Measurements from ENCODE around the gene OGA. TPM values are rescaled to one million over a fixed set of nuclear protein-coding genes. Genes with fewer than 3 reads are reported as not detected.

The OGA gene
- total and polyA plus RNA-seq, 2 of the 8 experiments (the other 6 are each of a cell fraction or from before 2014, with no cell fraction given) = 31.2 to 107 TPM

Other genes starting within 250 kb of the OGA start
- 26.1 and 26.8 TPM in 2 replicates for gene POLL, start 230.2 kb downstream of the OGA start, total RNA-seq (2021; fragmentation: NEBNext Ultra II Directional; extraction: Animal tissue kit (Norgen Biotek cat#: 25700))
- gene POLL, start 230.2 kb downstream of the OGA start, polyA plus RNA-seq (2011; rRNA removed) = 45.9 and 69.5 TPM in 2 replicates
- 18.8 and 21.2 TPM in 2 replicates for gene DPCD, start 230.1 kb downstream of the OGA start, total RNA-seq (2021; fragmentation: NEBNext Ultra II Directional; extraction: Animal tissue kit (Norgen Biotek cat#: 25700))
- gene DPCD, start 230.1 kb downstream of the OGA start, polyA plus RNA-seq (2011; rRNA removed) = 25.2 and 31.4 TPM in 2 replicates
- 29.6 and 32.8 TPM in 2 replicates for gene FBXW4, start 123.3 kb downstream of the OGA start, total RNA-seq (2021; fragmentation: NEBNext Ultra II Directional; extraction: Animal tissue kit (Norgen Biotek cat#: 25700))
- gene FBXW4, start 123.3 kb downstream of the OGA start, polyA plus RNA-seq (2011; rRNA removed) = 29.0 and 42.8 TPM in 2 replicates
- gene FGF8, start 42.3 kb downstream of the OGA start, total RNA-seq (2021; fragmentation: NEBNext Ultra II Directional; extraction: Animal tissue kit (Norgen Biotek cat#: 25700)) = 3.9 and 4.1 TPM in 2 replicates
- gene FGF8, start 42.3 kb downstream of the OGA start, polyA plus RNA-seq (2011; rRNA removed) = 1.1 and 1.7 TPM in 2 replicates
- gene NPM3, start 35.0 kb downstream of the OGA start, total RNA-seq (2021; fragmentation: NEBNext Ultra II Directional; extraction: Animal tissue kit (Norgen Biotek cat#: 25700)) = 175 and 177 TPM in 2 replicates
- 127 and 218 TPM in 2 replicates for gene NPM3, start 35.0 kb downstream of the OGA start, polyA plus RNA-seq (2011; rRNA removed)
- 4.7 and 6.0 TPM in 2 replicates for gene KCNIP2, start 25.4 kb upstream of the OGA start, total RNA-seq (2021; fragmentation: NEBNext Ultra II Directional; extraction: Animal tissue kit (Norgen Biotek cat#: 25700))
- 2.7 and 3.5 TPM in 2 replicates for gene KCNIP2, start 25.4 kb upstream of the OGA start, polyA plus RNA-seq (2011; rRNA removed)
- 16.1 and 18.3 TPM in 2 replicates for gene ARMH3, start 237.7 kb upstream of the OGA start, total RNA-seq (2021; fragmentation: NEBNext Ultra II Directional; extraction: Animal tissue kit (Norgen Biotek cat#: 25700))
- 10.6 and 11.6 TPM in 2 replicates for gene ARMH3, start 237.7 kb upstream of the OGA start, polyA plus RNA-seq (2011; rRNA removed)
- 16.2 and 17.7 TPM in 2 replicates for gene HPS6, start 246.9 kb upstream of the OGA start, total RNA-seq (2021; fragmentation: NEBNext Ultra II Directional; extraction: Animal tissue kit (Norgen Biotek cat#: 25700))
- gene HPS6, start 246.9 kb upstream of the OGA start, polyA plus RNA-seq (2011; rRNA removed) = 10.2 and 12.3 TPM in 2 replicates

Data from H1 (cell line).